GM19043 (cell line): Measurements from ENCODE around the gene ZNF621.
A peak's percentile ranks its signal among the peaks of the same experiment; 100 is the strongest.
"Not testable (repeated sequence)": the region's sequence is repeated elsewhere in the genome, so short reads cannot be mapped to it uniquely, and the experiment has no call there.

Experiments
- ATAC-seq: cut with Tn5 transposase; IDR thresholded peaks from one replicate; pipeline ENCODE4 v1.9.1; 2021; ENCODE audit warnings: low read depth; ENCODE audit not compliant: unreplicated experiment

Gene ZNF621

DNA sequence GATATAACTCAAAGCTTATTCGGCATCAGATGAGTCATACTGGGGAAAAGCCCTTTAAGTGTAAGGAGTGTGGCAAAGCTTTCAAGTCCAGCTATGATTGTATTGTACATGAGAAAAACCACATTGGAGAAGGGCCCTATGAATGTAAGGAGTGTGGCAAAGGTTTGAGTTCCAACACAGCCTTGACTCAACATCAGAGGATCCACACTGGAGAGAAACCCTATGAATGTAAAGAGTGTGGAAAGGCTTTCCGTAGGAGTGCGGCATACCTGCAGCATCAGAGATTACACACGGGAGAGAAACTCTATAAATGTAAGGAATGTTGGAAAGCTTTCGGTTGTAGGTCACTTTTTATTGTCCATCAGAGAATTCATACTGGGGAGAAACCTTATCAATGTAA, 7.5 kb downstream of the ZNF621 start:
- ATAC-seq = no peak

DNA sequence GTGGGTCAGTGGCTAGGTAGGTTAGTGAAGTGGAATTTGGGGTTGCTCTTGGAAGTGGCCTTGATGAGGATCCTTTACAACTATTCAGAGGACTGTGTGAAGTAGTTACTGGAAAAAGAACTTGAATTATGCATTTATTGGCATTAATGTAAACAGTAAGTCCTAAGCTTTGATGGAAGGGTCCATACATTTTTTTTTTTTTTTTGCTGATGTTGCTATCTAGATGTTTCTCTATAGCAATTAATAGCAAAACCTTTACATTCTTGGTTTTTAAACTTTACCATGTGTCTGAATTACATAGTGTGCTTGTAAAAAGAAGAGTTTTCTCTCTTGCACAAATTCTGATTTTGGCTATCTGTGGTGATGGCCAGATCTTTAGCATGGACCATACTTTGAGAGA, 9.5 kb downstream of the ZNF621 start:
- no peak for ATAC-seq

DNA sequence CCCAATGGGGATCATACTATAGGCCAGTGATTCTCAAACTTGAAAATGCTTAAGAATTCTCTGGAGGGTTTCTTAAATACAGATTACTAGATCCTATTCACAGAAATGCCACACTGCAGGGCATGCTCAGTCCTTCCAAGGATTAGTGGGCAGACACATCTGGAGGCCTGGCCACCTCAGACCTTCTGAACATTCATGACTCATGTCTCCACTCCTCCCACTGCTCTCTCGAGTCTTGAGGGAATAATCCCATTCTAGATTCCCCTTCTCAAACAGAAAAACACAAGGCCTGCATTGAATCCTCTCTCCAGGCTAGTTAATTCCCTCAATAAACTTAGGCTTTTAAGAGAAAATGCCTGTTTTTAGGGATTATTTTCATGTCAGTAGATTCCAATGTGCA, 22.1 kb downstream of the ZNF621 start:
- no peak for ATAC-seq

DNA sequence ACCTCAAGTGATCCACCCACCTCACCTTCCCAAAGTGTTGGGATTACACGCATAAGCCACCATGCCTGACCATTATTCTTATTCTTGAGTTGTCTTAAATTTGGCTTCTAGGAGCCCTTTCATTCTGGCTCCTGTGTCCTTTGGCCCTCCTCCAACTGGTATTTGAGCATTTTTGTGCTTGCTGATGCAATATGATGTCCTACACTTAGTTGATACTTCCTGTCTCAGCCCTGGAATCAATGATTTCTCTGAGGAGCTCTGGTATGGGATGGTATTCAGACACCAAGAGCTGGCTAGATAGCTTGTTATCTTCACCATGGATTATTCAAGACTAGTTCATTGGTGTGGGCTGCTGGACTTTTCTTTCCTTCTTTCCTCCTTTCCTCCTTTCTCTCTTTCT, 25.4 kb downstream of the ZNF621 start:
- ATAC-seq = no peak

DNA sequence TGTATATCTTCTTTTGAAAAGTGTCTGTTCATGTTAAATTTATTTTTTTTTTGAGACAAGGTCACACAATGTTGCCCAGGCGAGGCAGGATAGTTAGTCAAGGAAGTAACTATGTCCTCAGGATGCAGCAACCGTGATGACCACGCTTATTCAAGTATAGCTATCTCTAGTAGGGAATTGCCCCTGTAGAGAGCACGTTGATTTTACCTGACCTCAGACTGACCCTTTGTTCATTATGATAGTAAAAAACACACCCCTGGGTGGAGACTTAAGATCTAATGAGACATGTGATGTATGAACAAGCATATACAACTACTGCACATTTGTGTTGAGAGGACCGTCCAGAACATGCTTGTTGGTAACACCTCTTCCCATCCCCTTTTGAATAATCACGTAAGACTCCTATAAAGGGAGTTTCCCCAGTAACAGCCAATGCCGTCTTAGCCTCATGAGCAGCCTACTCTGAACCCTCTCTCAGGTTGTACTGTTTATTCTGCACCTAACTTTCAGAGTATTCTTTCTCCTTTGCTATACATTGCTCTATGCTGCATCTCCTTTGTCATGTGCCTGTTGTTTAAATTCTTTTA, 32.9 kb downstream of the ZNF621 start:
- ATAC-seq = no peak

DNA sequence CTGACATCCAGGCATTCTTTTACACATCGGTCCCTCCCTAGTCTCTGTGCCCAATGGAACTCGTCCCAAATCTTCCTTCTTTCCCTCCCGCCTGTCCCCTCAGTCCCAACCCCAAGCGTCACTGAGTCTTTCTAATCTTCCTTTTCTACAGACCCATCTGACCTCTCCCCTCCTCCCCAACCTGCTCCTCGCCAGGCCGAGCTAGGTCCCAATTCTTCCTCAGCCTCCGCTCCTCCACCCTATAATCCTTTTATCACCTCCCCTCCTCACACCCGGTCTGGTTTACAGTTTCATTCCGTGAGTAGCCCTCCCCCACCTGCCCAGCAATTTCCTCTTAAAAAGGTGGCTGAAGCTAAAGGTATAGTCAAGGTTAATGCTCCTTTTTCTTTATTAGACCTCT, 37.7 kb downstream of the ZNF621 start:
- ATAC-seq = not testable (repeated sequence)

DNA sequence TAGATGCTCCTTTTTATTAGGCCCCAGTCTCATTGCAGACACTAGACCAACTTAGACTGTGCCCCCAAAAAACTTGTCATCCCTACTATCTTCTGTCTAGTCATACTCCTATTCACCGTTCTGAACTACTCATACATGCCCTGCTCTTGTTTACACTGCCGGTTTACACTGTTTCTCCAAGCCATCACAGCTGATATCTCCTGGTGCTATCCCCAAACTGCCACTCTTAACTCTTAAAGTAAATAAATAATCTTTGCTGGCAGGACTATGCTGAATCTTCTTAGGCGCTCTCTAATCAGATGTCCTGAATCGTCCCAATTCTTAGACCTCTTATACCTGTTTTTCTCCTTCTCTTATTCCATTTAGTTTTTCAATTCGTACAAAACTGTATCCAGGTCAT, 40.9 kb downstream of the ZNF621 start:
- not testable (repeated sequence) for ATAC-seq

DNA sequence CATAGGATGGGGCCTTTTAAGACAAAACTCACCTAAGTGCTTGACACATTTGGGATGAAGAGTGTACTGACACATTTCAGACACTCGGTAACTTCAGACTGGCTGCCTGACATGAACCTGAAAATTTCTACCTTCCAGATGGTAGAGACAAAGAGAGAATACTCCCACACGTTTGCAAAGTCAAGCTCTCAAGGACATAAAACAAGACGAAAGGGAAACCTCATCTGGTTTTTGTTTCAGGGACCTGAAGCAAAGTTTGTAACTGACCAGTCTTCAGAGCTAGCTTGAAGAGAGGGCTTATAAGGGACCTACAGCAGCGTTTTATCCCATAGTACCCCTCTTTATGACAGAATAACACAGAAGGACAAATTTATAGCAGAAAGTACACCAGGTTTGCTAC, 41.9 kb downstream of the ZNF621 start:
- no peak for ATAC-seq

DNA sequence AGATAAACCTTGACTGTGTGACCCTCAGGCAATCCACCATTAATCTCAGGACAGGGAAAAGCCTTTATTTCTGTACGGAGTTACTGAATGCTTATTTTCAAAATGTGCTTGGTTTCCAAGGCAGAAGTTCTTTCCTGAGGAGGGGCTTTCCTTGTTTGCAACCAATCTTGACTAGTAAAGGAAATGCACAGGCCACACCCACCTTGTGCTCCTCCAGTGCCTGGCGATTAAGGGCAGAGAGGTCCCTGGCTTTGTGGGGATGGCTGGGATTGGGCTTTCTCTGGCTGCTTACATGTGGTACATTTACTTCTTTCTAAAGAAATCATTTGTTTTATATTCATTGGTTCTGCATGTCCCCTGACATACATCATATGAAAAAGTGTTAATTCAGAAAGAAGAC, 47.8 kb downstream of the ZNF621 start:
- no peak for ATAC-seq

DNA sequence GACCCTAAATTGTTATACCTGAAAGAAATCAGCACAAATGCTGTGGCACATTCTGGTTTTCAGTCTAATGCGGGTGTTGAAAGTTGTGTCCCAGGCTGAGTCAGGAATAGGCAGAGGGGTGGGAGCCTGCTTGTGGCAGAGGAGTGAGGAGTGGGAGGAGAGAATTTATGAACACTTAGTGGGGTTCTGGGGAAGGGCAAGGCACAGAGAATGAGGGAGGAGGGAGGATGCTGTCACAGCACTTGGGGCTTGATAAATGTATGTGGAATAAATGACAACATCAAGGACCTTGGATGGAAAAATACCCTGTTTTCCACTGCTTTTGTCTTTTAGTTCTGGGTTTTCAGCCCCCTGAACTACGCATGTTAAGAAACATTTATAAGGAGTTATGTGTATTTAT, 49.3 kb downstream of the ZNF621 start:
- no peak for ATAC-seq

DNA sequence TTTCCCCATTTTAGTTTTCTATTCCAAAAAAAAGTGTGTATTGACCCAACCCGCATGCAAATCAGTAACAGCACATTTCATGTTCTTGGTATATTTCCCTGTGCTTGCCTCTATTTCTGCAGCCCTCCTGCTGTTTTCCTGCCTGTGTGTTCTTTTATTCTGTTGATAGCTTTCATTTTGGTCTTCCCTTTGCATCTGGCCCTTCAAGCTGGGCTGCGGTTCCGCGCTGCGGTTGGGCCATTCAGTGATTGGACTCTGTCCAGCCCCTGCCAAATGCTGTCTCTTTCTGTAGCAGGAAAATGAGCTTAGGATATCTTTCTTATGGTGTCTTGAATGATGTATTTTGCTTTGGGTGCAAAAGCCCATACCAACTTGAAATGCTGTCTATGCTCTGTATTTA, 49.9 kb downstream of the ZNF621 start:
- no peak for ATAC-seq

DNA sequence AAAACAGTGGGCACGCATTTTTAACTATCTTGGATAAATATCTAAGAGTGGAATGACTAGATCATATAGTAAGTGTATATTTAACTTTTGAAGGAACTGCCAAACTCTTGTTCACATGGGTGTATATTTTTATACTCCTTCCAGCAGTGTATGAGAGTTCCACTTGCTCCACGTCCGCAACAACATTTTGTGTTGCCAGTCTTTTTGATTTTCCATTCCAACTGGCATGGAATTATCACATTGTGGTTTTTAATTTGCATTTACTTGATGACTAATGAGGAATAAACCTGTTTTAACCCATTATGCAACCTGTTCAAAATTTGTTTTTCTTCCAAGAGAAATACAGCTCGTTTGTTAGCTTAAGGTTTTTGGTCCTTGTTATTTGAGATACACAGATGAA, 51.6 kb downstream of the ZNF621 start:
- no peak for ATAC-seq

DNA sequence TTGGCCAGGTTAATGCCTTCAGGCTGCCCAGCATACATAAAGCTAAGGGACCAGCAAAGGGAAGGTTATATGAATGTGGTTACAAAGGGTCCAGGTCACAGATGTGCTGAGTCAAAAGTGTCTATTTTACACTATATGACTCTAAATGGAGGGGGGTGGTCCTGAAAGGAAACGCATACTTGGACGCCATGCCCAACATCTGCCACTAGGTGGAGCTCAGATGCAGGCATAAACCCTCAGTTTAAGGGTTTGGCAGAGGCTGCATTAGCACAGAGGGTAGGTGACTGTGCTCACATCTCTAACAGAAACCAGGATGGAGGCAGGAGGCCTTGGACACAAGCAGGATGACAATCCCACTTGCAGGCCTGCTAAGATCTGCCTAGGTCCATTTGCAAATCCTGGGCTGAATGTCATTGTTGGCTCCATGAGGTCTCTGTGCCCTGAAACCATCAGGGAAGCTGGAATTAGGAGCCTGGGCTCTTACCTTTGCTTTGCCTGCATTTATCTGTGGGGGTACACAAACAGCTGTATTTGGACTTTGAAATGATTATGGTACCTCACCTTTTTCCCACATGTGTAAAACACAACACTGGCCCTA, 55.8 kb downstream of the ZNF621 start:
- ATAC-seq = peak; percentile 66

DNA sequence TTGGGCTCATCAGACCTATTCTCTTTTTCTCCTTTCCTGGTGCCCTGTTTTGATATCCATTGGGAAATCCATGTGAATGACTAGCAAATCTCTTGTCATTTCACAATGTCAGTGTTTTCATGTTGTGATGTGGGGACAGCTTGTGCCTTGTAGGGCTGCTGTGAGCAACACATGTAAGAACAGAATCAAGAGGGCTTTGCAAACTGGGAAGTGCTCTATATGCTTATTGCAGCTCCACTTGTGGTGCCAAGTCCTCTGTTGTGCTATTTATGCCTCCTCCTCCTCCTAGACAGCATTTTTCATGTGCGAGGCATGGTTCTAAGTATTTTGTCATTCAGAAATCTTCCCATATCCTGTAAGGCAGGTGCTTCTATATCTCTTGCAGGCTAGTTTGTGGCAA, 56.4 kb downstream of the ZNF621 start:
- no peak for ATAC-seq

DNA sequence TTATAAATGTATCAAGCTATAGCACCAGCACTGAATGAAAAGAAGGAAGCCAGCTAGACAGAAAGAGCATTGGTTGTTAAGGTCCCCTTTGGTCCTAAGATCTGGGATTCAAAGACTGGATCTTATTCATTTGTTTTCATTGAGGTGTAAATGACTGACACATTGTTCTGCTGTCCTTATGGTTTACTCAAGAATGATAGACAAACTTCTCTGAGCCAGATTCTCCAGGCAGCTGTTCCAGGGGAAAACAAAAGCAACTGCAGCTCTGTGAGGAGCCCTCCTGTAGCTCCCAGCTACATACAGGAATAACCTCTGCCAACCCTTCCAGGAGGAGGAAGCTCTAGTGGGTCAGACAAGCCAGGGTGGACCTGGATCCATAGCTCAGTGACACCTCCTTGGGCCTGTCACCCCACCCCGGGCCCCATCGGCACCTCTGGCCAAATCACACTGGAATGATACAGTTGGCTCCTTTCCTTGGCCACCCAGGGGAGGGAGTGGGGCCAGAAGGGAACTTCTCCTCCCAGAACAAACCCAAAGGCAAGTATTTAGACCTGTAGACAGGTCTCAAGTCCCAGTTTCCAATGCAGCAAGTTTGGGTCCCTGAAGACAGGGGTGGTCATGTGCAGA, 57.8 kb downstream of the ZNF621 start:
- ATAC-seq = no peak

DNA sequence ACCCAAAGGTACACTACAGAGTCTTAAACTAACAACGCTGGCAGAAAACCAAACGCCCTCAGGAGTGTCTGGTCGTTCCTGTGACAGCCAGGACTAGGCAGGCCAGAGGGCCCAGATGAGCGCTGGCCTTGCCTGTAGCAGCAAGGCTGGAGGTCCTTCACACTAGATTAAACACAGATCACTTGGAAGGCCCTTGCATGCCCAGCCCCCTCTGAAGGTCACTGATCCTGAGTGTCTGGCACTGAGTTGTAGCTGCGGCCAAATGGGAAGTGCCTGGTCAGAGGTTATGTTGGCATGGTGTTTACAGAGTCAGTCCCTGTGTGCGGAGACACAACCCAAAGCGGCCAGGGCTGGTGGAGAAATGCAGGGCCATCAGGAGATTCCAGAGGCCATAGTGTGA, 58.9 kb downstream of the ZNF621 start:
- no peak for ATAC-seq

DNA sequence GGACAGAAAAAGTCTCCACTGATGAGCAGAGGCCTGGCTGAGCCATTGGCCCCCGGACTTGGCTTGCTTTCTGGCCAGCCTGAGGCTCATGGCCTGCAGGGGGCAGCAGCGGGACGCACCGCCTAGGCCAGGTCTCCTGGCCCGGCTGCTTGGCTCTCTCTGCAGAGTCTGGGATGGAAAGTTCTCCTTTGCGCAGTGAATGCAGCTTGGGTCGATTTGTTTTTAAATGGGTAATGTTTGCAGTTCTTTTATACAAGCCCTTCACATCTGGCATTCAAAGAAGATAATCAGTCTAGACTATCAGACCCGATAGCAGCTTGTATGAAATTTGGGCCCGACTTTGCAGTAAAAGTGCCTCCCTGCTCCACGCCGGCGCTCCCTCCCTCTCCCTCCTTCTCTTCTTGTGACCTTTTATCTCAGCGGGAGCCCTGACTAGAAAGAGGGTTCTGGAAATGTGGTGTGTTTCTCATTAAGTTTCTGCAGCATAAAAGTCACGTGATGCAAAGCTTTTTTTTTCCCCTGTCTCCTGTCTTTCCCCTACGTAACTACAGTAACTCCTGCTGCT, 59.9 kb downstream of the ZNF621 start:
- no peak for ATAC-seq

DNA sequence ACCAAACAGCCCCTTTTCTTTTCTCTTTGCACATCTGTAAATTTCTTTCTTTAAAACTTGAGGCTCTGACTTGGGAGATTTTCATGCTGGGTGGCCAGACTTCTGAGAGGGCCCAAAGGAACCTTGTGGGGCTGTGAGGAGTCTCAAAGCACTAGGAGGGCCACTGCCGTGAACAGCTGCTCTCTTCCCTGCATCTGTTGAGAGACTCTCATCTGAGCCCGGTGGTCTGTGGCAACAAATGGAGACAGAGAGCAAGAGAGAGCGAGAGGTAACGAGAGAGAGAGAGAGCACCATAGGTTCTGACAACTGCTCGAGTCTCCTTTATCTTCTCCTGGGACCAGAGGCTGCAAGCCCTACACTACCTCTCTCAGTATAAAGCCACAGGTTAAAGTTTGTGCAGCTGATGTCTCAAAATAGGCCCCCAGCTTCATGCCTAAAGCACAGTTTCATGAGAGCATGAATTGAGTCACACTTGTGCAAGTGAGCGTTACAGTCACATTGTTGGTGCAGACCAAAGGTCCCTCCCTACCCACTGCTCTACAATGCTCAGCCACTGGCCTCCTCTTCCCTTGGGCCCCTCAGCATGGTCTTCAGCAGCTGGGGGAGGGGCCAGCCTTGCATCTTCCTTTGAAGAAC, 60.7 kb downstream of the ZNF621 start:
- no peak for ATAC-seq

DNA sequence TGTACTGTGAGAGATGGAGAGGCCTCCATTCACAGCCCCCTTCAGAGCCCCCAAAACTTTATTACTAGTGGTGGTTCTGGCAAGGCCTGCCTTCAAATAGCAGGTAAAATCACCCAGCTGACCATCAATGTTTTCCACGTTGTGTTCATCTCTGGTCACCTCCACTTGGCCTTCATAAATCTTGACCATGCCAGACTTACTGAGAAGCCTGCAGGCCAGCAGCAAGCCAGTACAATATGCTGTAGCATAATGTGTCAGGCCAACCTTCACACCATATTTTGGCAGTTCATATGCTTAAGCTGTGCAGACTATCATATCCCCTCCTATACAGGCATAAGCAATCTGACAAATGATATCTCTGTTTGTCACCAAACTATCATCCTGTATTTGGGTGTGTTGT, 62.1 kb downstream of the ZNF621 start:
- no peak for ATAC-seq

DNA sequence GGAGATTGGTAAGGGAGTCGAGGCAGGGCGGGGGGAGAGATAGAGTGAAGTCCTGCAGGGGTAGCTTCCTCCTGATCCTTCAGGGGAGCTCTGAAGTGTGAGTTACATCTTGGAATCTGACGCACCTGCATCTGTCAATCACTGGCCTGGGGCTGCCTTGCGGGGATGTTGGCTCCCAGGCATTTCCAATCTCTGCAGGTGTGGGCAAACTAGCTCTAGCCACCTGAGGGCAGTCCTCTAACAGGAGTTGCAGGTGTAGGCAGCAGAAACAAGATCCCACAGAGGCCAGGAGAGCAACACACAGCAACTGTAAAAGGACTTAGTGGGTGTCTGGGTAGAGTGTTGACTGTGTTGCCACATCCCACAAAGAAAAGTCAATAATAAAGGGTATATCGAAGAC, 63.6 kb downstream of the ZNF621 start:
- no peak for ATAC-seq
